Caco-2 (cell line): ENCODE results near the gene TEX22. TPM values are rescaled to one million over a fixed set of nuclear protein-coding genes. Genes with fewer than 3 reads are reported as not detected.

Source experiments
- BruUV-seq: library from RNA; stranded (reverse); fragments of 400-500 nt; replicated peaks from 2 replicates; lab custom pipeline; 2021; lab: Mats Ljungman, UMichigan
- CTCF ChIA-PET: fragments of 300-600 bp; sonication (Branson Sonifier 250); formaldehyde crosslinking; loops from one replicate; lab custom pipeline; 2022; ENCODE audit warnings: antibody characterized with exemption; lab: Charles Lee
- POLR2A ChIA-PET: fragments of 300-600 bp; sonication (Branson Sonifier 250); formaldehyde crosslinking; loops from one replicate; lab custom pipeline; 2022; ENCODE audit warnings: antibody characterized with exemption; lab: Charles Lee
- DNase-seq, 2 experiments: peaks; one replicate each; pipeline versions ENCODE4 v3.0.0 to v3.0.0-alpha.2; 2020 to 2022
- H3K27me3 ChIP-seq: replicated peaks from 2 replicates; pipeline ENCODE4 v1.6.0; 2011; ENCODE audit warnings: low read length; ENCODE audit not compliant: control insufficient read depth, insufficient read depth
- H3K36me3 ChIP-seq: 2 replicates; pipeline ENCODE4 v1.5.1; 2011; ENCODE audit warnings: low read length; ENCODE audit not compliant: control insufficient read depth, insufficient read depth
- H3K4me1 ChIP-seq: fragments of 250-450 bp; sonication (Bioruptor Pico); 2 replicates; pipeline ENCODE4 v1.5.1; 2020; ENCODE audit warnings: mild to moderate bottlenecking
- H3K4me3 ChIP-seq: 2 replicates; pipeline ENCODE4 v1.5.1; 2011; ENCODE audit warnings: low read depth, mild to moderate bottlenecking, control low read depth, low read length
- H3K9me3 ChIP-seq: fragments of 250-450 bp; sonication (Bioruptor Pico); 2 replicates; pipeline ENCODE4 v1.5.1; 2020; ENCODE audit warnings: mild to moderate bottlenecking, moderate library complexity
- H3K27ac Mint-ChIP-seq: one replicate; pipeline ENCODE4 v1.8.0; 2022; ENCODE audit warnings: mixed read lengths; ENCODE audit not compliant: unreplicated experiment
- H3K27me3 Mint-ChIP-seq: one replicate; pipeline ENCODE4 v1.8.0; 2022; ENCODE audit warnings: mixed read lengths; ENCODE audit not compliant: insufficient read depth, unreplicated experiment
- H3K36me3 Mint-ChIP-seq: one replicate; pipeline ENCODE4 v1.8.0; 2022; ENCODE audit warnings: mild to moderate bottlenecking, mixed read lengths; ENCODE audit not compliant: insufficient read depth, unreplicated experiment
- H3K4me1 Mint-ChIP-seq: one replicate; pipeline ENCODE4 v1.8.0; 2022; ENCODE audit warnings: low read depth, mixed read lengths; ENCODE audit not compliant: unreplicated experiment
- H3K4me3 Mint-ChIP-seq: one replicate; pipeline ENCODE4 v1.8.0; 2022; ENCODE audit warnings: mild to moderate bottlenecking, moderate library complexity, mixed read lengths; ENCODE audit not compliant: unreplicated experiment
- H3K9me3 Mint-ChIP-seq: one replicate; pipeline ENCODE4 v1.8.0; 2022; ENCODE audit warnings: mixed read lengths; ENCODE audit not compliant: unreplicated experiment
- CTCF ChIP-seq, 2 experiments: fragments of 200-600 bp in 1 of 2; IDR thresholded peaks; 1 replicate in 1 of 2; 2 replicates in 1 of 2; pipeline versions ENCODE4 v1.5.1 to v1.8.0; 2011 to 2022; ENCODE audit warnings: antibody characterized with exemption in 1 of 2, control low read depth in 1 of 2, inconsistent platforms in 1 of 2, low read depth in 1 of 2, low read length in 1 of 2, mild to moderate bottlenecking in 1 of 2, moderate library complexity in 1 of 2; ENCODE audit not compliant: insufficient read depth in 1 of 2, severe bottlenecking in 1 of 2, unreplicated experiment in 1 of 2
- intact Hi-C: fragments of 100-400 bp; cut with micrococcal nuclease; formaldehyde crosslinking; loops from one replicate; pipeline ENCODE4 v1.10.0; 2022; ENCODE audit not compliant: unreplicated experiment
- total RNA-seq: library from RNA; stranded (reverse); gene quantifications from 2 replicates; pipeline ENCODE4 v1.2.3, GENCODE V29; 2022

Gene TEX22
- total RNA-seq, 1 experiment from 2014 or later = 0.86 TPM

- no peaks in the 10 kb centered on the region for H3K4me1 Mint-ChIP-seq
- ChIA-PET CTCF (interaction anchor here (0.6 kb wide), 1 partner anchor 1558 kb away, joined by 3 read pairs; no protein-coding TSS in a partner anchor), POLR2A (no interaction called here)
- Histone ChIP-seq H3K27me3 (no peaks in the 10 kb centered on the region), H3K9me3 (no peaks in the 10 kb centered on the region), H3K4me3 (no peak overlapping the region), H3K4me1 (no peaks in the 10 kb centered on the region), H3K36me3 (peaks cover 2% of the 10 kb centered on the region; the same call in 1 of the 2 replicates)
- intact Hi-C loops = no loop called here
- H3K4me3 Mint-ChIP-seq = no peak overlapping the region
- H3K9me3 Mint-ChIP-seq = no peaks in the 10 kb centered on the region
- no peak for DNase-seq
- TF ChIP-seq CTCF (IDR thresholded peaks at IDR 0.05; ENCODE audit: insufficient read depth in 1 of 2, low read depth in 1 of 2, low read length in 1 of 2, severe bottlenecking in 1 of 2, unreplicated experiment in 1 of 2) = no peak
- H3K36me3 Mint-ChIP-seq = peaks cover 15% of the 10 kb centered on the region
- H3K27ac Mint-ChIP-seq = no peak overlapping the region
- no peaks in the 10 kb centered on the region for H3K27me3 Mint-ChIP-seq
- BruUV-seq = no TSS peak
Observed at GRCh38 chr14:105366386-105367074, 31.8 kb upstream of the TEX22 start.

GRCh38 chr14:105367116-105368031, 31.0 kb upstream of the TEX22 start:
- Histone ChIP-seq H3K9me3 (no peaks in the 10 kb centered on the region), H3K36me3 (peaks cover 2% of the 10 kb centered on the region; the same call in 1 of the 2 replicates), H3K4me1 (no peaks in the 10 kb centered on the region), H3K4me3 (no peak overlapping the region), H3K27me3 (no peaks in the 10 kb centered on the region)
- H3K4me1 Mint-ChIP-seq = no peaks in the 10 kb centered on the region
- no peak for DNase-seq
- BruUV-seq = no TSS peak
- H3K4me3 Mint-ChIP-seq = no peak overlapping the region
- ChIA-PET POLR2A (no interaction called here), CTCF (no interaction called here)
- no peak for TF ChIP-seq CTCF (IDR thresholded peaks at IDR 0.05; ENCODE audit: insufficient read depth in 1 of 2, low read depth in 1 of 2, low read length in 1 of 2, severe bottlenecking in 1 of 2, unreplicated experiment in 1 of 2)
- H3K9me3 Mint-ChIP-seq = no peaks in the 10 kb centered on the region
- no peak overlapping the region for H3K27ac Mint-ChIP-seq
- H3K27me3 Mint-ChIP-seq = no peaks in the 10 kb centered on the region
- H3K36me3 Mint-ChIP-seq = peaks cover 15% of the 10 kb centered on the region
- intact Hi-C loops = no loop called here

GRCh38 chr14:105368032-105368417, 30.3 kb upstream of the TEX22 start:
- H3K9me3 ChIP-seq = no peaks in the 10 kb centered on the region
- TF ChIP-seq CTCF (IDR thresholded peaks at IDR 0.05; ENCODE audit: insufficient read depth in 1 of 2, low read depth in 1 of 2, low read length in 1 of 2, severe bottlenecking in 1 of 2, unreplicated experiment in 1 of 2) = no peak
- POLR2A ChIA-PET = no interaction called here
- Mint-ChIP-seq H3K4me1 (no peaks in the 10 kb centered on the region), H3K4me3 (no peak overlapping the region), H3K9me3 (no peaks in the 10 kb centered on the region), H3K36me3 (peaks cover 17% of the 10 kb centered on the region), H3K27me3 (no peaks in the 10 kb centered on the region), H3K27ac (no peak overlapping the region)
- no peaks in the 10 kb centered on the region for H3K27me3 ChIP-seq
- peaks cover 2% of the 10 kb centered on the region; the same call in 1 of the 2 replicates for H3K36me3 ChIP-seq
- no peak overlapping the region for H3K4me3 ChIP-seq
- no peaks in the 10 kb centered on the region for H3K4me1 ChIP-seq
- intact Hi-C loops = no loop called here
- CTCF ChIA-PET = no interaction called here
- BruUV-seq = no TSS peak
- no peak for DNase-seq
